GM23338 (cell line): ENCODE measurements around the gene GPC6. TPM values are rescaled to one million over a fixed set of nuclear protein-coding genes. Genes with fewer than 3 reads are reported as not detected.

Experiments
- ATAC-seq: fragments of 200-7000 bp; cut with Tn5 transposase; 3 replicates; pipeline ENCODE4 v1.9.1; 2020
- DNase-seq: peaks from one replicate; pipeline ENCODE4 v3.0.0-alpha.2; 2015; ENCODE audit warnings: low spot score
- H2AFZ ChIP-seq: fragments of 200-600 bp; sonication (generic); 2 replicates; pipeline ENCODE4 v1.8.0; 2016; ENCODE audit warnings: antibody characterized with exemption, mild to moderate bottlenecking, moderate library complexity
- H3F3A ChIP-seq: fragments of 200-600 bp; sonication (generic); replicated peaks from 2 replicates; pipeline ENCODE4 v1.8.0; 2017; ENCODE audit warnings: antibody characterized with exemption, mixed run types, low read depth
- H3K27ac ChIP-seq: fragments of 200-600 bp; sonication (generic); 2 replicates; pipeline ENCODE4 v1.6.1; 2016; ENCODE audit warnings: low read depth
- H3K27me3 ChIP-seq: fragments of 200-600 bp; sonication (generic); 2 replicates; pipeline ENCODE4 v1.8.0; 2016; ENCODE audit warnings: mild to moderate bottlenecking, mixed run types, moderate library complexity; ENCODE audit not compliant: insufficient read depth
- H3K36me3 ChIP-seq: fragments of 200-600 bp; sonication (generic); 2 replicates; pipeline ENCODE4 v1.8.0; 2016; ENCODE audit warnings: mild to moderate bottlenecking; ENCODE audit not compliant: insufficient read depth
- H3K4me1 ChIP-seq: fragments of 200-600 bp; sonication (generic); 2 replicates; pipeline ENCODE4 v1.8.0; 2016; ENCODE audit warnings: mild to moderate bottlenecking, moderate library complexity; ENCODE audit not compliant: insufficient read depth
- H3K4me2 ChIP-seq: fragments of 200-600 bp; sonication (generic); 2 replicates; pipeline ENCODE4 v1.7.1; 2017; ENCODE audit warnings: mixed run types
- H3K4me3 ChIP-seq: fragments of 200-600 bp; sonication (generic); 2 replicates; pipeline ENCODE4 v1.6.1; 2016; ENCODE audit warnings: mixed run types
- H3K79me2 ChIP-seq: fragments of 200-600 bp; sonication (generic); replicated peaks from 2 replicates; pipeline ENCODE4 v1.8.0; 2017; ENCODE audit warnings: mild to moderate bottlenecking; ENCODE audit not compliant: insufficient read depth
- H3K9me2 ChIP-seq: fragments of 200-600 bp; sonication (generic); 2 replicates; pipeline ENCODE4 v1.8.0; 2017; ENCODE audit not compliant: insufficient read depth
- H4K20me1 ChIP-seq: fragments of 200-600 bp; sonication (generic); replicated peaks from 2 replicates; pipeline ENCODE4 v1.8.0; 2017; ENCODE audit warnings: mild to moderate bottlenecking; ENCODE audit not compliant: insufficient read depth
- H3K27ac Mint-ChIP-seq: 2 replicates; pipeline ENCODE4 v1.8.0; 2020; ENCODE audit warnings: inconsistent platforms, mild to moderate bottlenecking, moderate library complexity, mixed read lengths
- H3K27me3 Mint-ChIP-seq: 3 replicates; pipeline ENCODE4 v1.8.0; 2022; ENCODE audit warnings: low read depth, mild to moderate bottlenecking, moderate library complexity, mixed read lengths, inconsistent platforms; ENCODE audit not compliant: insufficient read depth, poor library complexity
- H3K36me3 Mint-ChIP-seq: 3 replicates; pipeline ENCODE4 v1.8.0; 2021; ENCODE audit warnings: low read depth, mild to moderate bottlenecking, inconsistent platforms, moderate library complexity, mixed read lengths
- H3K4me1 Mint-ChIP-seq: 3 replicates; pipeline ENCODE4 v1.8.0; 2020; ENCODE audit warnings: mild to moderate bottlenecking, inconsistent platforms, mixed read lengths
- H3K4me3 Mint-ChIP-seq: 3 replicates; pipeline ENCODE4 v1.8.0; 2021; ENCODE audit warnings: moderate library complexity, mild to moderate bottlenecking, inconsistent platforms, mixed read lengths
- H3K9me3 Mint-ChIP-seq: 3 replicates; pipeline ENCODE4 v1.8.0; 2020; ENCODE audit warnings: moderate library complexity, mild to moderate bottlenecking, inconsistent platforms, mixed read lengths
- CREB1 ChIP-seq: fragments of 250-450 bp; sonication (Bioruptor Pico); IDR thresholded peaks from 2 replicates; pipeline ENCODE4 v1.5.0; 2020; ENCODE audit warnings: low read depth, mild to moderate bottlenecking, moderate library complexity
- CTCF ChIP-seq, 2 experiments: fragments of 200-600 bp in 1 of 2; sonication (generic) in 1 of 2; conservative IDR thresholded peaks; 2 replicates each; pipeline versions ENCODE4 v1.5.1 to v1.6.1; 2016 to 2017; ENCODE audit warnings: antibody characterized with exemption in 2 of 2, low read depth in 2 of 2, mild to moderate bottlenecking in 2 of 2, moderate library complexity in 1 of 2
- EZH2phosphoT487 ChIP-seq: fragments of 200-600 bp; sonication (generic); IDR thresholded peaks from one replicate; pipeline ENCODE4 v1.8.1; 2018; ENCODE audit warnings: antibody characterized with exemption; ENCODE audit not compliant: unreplicated experiment
- JUNB ChIP-seq: IDR thresholded peaks from one replicate; pipeline ENCODE4 v1.6.1; 2016; ENCODE audit warnings: antibody characterized with exemption; ENCODE audit not compliant: unreplicated experiment
- NANOG ChIP-seq: IDR thresholded peaks from 2 replicates; pipeline ENCODE4 v1.6.1; 2016; ENCODE audit warnings: antibody characterized with exemption, borderline replicate concordance
- REST ChIP-seq: IDR thresholded peaks from one replicate; pipeline ENCODE4 v1.6.1; 2018; ENCODE audit warnings: antibody characterized with exemption; ENCODE audit not compliant: unreplicated experiment
- ZNF114 ChIP-seq: fragments of 250-450 bp; sonication (Bioruptor Pico); IDR thresholded peaks from 2 replicates; pipeline ENCODE4 v1.5.0; 2020; ENCODE audit warnings: mild to moderate bottlenecking, moderate library complexity
- ZNF331 ChIP-seq: fragments of 250-450 bp; sonication (Bioruptor Pico); IDR thresholded peaks from 2 replicates; pipeline ENCODE4 v1.5.0; 2020; ENCODE audit warnings: low read depth, mild to moderate bottlenecking, moderate library complexity
- ZNF462 ChIP-seq: fragments of 250-450 bp; sonication (Bioruptor Pico); IDR thresholded peaks from 2 replicates; pipeline ENCODE4 v1.5.0; 2020; ENCODE audit warnings: mild to moderate bottlenecking, moderate library complexity
- polyA plus RNA-seq: library from polyadenylated mRNA; unstranded; fragments of >200 nt; fragmentation: Nextera tagmentation; extraction: Ambion mirVana; gene quantifications from 2 replicates; pipeline ENCODE4 v1.2.1, GENCODE V29; 2016
- total RNA-seq: library from RNA; depleted of rRNA; stranded (reverse); fragments of >200 nt; shearing (Covaris generic); gene quantifications from 2 replicates; pipeline ENCODE4 v1.2.3, GENCODE V29; 2014

The GPC6 gene
- total and polyA plus RNA-seq, 2 experiments from 2014 or later = 6.4 to 28.6 TPM

GRCh38 chr13:94313321-94313910 lies 1086.8 kb downstream of the GPC6 start:
- Histone ChIP-seq H3K27ac (no peak overlapping the region), H2AFZ (no peak overlapping the region), H4K20me1 (no peaks in the 10 kb centered on the region), H3K27me3 (no peaks in the 10 kb centered on the region), H3F3A (no peaks in the 10 kb centered on the region), H3K4me3 (no peak overlapping the region), H3K4me2 (no peak overlapping the region), H3K4me1 (peaks cover 17% of the 10 kb centered on the region; the same call in 1 of the 2 replicates), H3K9me2 (no peaks in the 10 kb centered on the region), H3K79me2 (no peaks in the 10 kb centered on the region), H3K36me3 (no peaks in the 10 kb centered on the region)
- Mint-ChIP-seq H3K27me3 (peaks cover 4% of the 10 kb centered on the region), H3K4me1 (peaks cover 27% of the 10 kb centered on the region), H3K9me3 (no peaks in the 10 kb centered on the region), H3K4me3 (no peak overlapping the region), H3K27ac (no peak overlapping the region), H3K36me3 (no peaks in the 10 kb centered on the region)
- TF ChIP-seq JUNB (no peak), REST (no peak), CREB1 (CRISPR knock-in tag) (no peak), EZH2phosphoT487 (no peak), ZNF331 (CRISPR knock-in tag) (no peak), ZNF462 (no peak), NANOG (no peak), CTCF (conservative IDR thresholded peaks at IDR 0.05; ENCODE audit: low read depth in 2 of 2) (no peak), ZNF114 (no peak)
- ATAC-seq (no peak), DNase-seq (no peak)
